GM21360 (cell line): ENCODE data around the gene ZFP1.

ENCODE experiments used
- ATAC-seq: cut with Tn5 transposase; IDR thresholded peaks from one replicate; pipeline ENCODE4 v1.9.1; 2021; ENCODE audit warnings: mild to moderate bottlenecking, moderate library complexity; ENCODE audit not compliant: unreplicated experiment

The ZFP1 gene

GRCh38 chr16:75147968-75148310 lies 385 bp upstream of the ZFP1 start:
- ATAC-seq = no peak

GRCh38 chr16:75151798-75152197 lies 3.5 kb downstream of the ZFP1 start:
- ATAC-seq = no peak

DNA sequence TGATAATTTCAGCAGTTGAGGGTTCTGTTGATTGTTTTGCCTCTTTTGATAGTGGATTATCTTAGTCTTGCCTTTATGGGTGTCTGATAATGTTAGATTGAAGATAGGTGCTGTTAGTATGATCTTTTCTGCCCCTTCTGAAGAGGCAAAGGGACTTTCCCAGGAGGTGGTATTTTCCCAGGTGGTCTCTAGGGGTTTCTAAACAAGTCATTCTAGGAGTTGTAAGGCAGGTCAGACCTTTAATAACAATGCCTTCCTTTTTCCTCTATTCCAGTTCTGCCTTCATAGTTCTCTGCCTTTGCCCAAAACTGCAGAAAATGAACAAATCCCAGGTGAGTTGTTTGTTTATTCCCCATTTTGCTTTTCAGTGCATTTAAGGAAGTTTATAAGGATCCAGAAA lies 4.3 kb downstream of the ZFP1 start:
- no peak for ATAC-seq

DNA sequence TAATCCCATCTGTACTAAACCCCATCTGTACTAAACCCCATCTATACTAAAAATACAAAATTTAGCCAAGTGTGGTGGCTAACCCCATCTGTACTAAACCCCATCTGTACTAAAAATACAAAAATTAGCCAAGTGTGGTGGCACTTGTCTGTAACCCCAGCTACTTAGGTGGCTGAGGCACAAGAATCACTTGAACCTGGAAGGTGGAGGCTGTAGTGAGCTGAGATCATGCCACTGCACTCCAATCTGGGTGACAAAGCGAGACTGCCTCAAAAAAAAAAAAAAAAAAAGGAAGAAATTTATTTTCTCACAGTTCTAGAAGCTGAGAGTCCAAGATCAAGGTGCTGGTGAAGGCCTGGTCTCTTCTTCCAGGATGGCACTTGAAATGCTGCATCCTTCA lies 12.1 kb downstream of the ZFP1 start:
- no peak for ATAC-seq

DNA sequence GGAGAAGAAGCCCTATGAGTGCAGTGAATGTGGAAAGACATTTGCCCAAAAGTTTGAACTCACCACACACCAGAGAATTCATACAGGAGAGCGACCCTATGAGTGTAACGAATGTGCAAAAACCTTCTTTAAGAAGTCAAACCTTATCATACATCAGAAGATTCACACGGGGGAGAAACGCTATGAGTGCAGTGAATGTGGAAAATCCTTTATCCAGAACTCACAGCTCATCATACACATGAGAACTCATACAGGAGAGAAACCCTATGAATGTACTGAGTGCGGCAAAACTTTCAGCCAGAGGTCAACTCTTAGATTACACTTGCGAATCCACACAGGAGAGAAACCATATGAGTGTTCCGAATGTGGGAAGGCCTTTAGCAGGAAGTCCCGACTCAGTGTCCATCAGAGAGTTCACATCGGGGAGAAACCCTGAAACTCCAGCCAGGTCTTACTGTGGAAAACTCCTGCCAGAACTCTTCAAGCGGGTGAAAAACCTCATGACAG lies 21.6 kb downstream of the ZFP1 start:
- no peak for ATAC-seq

GRCh38 chr16:75172578-75172977 lies 24.3 kb downstream of the ZFP1 start:
- ATAC-seq = no peak

DNA sequence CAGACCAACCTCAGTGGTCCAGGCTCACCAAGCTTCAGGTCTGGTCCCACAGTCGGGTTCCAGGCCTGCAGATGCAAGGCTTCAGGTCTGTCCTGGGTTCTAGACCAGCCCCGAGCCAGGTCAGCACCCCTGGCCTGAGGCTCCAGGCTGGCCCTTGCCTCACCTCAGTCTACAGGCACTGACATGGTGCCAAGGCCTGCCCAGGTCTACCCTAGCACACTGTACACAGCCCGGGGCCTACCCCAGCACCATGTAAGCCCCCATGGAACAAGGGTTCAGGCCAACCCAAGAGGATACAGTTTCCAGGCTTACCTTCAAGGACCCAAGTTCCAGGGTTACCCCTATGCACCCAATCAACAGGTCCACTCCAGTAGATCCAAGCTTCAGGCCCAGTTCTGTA lies 26.8 kb downstream of the ZFP1 start:
- no peak for ATAC-seq

DNA sequence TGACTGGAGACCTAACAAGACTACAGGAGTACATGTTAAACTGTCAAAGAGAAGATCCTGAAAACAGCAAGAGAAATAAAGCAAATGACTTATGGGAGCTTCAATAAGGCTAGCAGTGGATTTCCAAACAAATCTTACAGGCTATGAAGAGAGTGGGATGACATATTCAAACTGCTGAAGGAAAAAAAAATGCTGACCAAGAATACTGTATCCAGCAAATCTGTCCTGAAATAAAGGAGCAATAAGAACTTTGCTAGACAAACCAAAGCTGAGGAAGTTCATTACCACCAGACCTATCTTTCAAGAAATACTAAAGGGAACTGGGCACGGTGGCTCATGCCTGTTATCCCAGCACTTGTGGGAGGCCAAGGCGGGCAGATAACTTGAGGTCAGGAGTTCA lies 28.6 kb downstream of the ZFP1 start:
- no peak for ATAC-seq

DNA sequence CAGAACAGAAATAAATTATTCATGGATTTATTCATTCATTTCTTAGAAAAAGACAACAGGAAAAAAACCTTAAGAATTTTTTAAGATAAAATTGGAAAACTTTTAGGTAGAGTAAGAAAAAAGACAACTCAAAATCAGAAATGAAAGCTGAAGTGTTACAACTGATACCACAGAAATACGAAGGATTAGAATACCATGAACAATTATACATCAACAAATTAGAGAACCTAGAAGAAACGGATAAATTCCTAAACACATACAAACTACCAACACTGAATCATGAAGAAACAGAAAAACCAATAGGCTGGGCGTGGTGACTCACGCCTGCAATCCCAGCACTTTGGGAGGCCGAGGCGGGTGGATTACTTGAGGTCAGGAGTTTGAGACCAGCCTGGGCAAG lies 30.9 kb downstream of the ZFP1 start:
- ATAC-seq = no peak

DNA sequence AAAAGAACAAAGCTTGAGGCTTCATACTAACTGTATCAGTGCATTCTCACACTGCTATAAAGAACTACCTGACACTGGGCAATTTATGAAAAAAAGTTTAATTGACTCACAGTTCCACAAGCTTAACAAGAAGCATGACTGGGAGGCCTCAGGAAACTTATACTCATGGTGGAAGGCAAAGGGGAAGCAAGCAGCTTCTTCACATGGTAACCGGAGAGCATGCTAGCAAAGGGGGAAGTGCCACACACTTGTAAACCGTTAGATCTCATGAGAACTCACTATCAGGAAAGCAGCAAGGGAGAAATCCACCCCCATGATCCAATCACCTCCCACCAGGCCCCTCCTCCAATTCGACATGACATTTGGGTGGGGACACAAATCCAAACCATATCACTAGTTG lies 33.3 kb downstream of the ZFP1 start:
- ATAC-seq = no peak

DNA sequence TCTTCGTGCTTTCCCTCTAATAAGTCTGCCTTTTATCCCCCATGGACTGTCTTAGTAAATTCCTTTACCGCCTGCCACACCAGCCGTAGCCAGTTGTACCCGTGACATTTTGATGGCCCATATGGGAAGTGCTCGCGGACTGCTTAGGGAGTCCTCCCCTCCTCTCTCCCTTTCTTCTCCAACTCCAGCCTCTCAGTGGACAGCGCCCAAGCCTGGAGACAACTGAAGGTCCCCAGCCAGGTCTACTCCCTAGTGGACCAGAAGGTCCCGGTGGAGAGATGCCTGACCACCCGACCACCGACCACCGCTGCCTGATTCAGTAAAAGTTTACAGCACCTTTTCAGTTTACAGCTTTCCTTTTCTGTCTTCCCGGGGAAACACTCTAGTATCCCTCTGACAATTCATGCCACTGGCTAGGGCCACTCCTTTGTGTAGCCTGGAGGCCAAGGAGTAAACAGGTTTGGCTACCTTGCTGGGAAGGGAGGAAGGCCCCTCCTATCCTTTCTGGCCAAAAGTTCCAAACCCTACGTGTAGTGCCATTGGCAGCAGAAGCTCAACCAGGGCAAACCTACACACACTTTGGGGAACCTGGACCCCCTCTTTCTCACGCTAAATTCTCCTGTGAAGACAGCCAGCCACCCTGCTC lies 40.6 kb downstream of the ZFP1 start:
- ATAC-seq = no peak

GRCh38 chr16:75189638-75190245 lies 41.4 kb downstream of the ZFP1 start:
- no peak for ATAC-seq

DNA sequence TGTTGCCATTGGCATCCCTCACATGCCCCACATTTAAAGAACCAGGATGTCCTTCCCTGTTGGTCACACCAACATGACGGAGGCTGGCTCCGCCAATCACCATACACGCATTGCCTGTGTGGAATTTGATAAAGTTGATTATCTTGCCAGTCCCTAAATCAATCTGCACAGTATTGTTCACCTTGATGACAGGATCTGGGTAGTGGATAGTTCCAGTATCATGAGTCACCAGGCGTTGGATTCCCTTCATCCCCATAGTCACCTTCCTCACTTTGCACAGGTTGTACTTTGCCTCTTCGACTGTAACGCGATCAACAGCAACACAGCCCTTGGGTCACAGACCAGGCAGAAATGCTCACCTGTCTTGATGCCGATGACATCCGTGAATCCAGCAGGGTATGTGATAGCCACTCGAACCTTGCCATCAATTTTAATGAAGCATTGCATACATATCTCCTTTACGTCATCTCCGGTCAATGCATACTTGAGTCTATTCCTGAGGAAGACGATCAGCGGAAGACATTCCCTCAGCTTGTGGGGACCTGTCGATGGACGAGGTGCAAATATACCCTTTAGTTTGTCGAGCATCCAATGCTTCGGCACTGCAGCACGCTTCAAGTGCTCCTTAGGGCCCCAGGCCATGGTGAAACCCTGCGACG lies 44.4 kb downstream of the ZFP1 start:
- no peak for ATAC-seq

- ATAC-seq = no peak
Measured at GRCh38 chr16:75193265-75193650, 44.9 kb downstream of the ZFP1 start.

GRCh38 chr16:75193730-75194444 lies 45.6 kb downstream of the ZFP1 start:
- no peak for ATAC-seq

DNA sequence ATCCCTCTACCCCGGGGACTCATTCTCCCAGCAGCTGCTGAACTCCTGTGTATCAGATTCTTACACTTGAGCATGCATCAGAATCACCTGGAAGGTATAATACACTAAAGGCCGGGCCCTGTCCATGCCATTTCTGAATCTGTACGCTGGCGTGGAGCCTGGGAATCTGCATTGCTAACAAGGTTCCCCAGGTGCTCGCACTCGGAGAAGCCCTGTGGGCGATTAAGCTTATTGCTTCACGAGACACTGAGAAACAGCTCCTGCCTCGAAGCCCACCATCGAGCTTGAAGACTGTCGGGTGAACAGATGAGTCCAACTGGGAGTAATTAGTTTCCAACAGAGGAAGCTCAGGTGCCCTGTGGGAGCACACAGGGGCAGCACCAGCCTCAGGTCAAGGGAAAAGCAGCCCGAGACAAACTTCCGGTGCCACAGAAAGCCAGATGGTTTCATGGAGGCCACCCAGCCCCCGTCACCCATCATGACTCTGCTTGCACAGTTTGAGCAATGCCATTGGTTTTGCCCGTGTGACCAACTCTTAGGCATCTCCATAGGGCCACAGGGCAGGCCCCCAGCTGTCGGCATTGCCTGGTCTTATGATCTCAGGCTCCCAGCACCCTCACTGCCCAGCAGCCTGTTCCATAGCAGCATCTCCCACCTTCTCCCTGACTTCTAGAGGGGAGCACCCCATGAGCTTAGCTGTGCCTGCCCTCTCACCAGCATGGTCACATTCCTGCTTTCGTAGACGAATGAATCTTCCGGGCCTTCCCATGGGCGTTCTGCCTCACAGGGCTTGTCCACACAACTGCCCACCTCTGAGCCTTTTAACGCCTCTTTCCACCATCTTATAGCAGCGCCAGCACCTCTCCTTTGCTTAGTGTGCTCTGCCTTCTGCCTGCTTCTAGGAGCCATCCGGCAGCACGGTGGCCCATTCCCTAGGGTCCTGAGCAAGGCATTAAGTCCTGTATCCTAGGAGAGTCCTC lies 47.8 kb downstream of the ZFP1 start:
- no peak for ATAC-seq

DNA sequence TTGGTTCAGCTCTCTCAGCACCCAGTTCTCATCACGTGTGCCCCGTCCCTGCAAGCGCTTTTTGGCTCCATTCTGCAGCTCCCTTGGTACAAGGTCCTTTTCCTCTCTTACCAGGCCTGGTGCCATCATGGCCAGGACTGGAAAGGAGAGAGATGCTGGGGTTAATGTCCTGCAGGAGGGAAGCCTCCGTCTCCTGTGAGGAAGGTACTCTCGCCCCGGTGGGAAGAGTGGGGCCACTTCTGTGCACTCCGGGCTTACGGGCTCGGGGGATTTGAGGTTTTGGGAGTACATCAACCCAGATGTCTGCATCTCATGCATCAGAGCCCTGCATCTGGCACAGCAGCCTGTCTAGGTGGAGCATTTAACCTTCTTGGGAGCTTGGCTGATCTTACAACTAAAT lies 48.5 kb downstream of the ZFP1 start:
- ATAC-seq = no peak

DNA sequence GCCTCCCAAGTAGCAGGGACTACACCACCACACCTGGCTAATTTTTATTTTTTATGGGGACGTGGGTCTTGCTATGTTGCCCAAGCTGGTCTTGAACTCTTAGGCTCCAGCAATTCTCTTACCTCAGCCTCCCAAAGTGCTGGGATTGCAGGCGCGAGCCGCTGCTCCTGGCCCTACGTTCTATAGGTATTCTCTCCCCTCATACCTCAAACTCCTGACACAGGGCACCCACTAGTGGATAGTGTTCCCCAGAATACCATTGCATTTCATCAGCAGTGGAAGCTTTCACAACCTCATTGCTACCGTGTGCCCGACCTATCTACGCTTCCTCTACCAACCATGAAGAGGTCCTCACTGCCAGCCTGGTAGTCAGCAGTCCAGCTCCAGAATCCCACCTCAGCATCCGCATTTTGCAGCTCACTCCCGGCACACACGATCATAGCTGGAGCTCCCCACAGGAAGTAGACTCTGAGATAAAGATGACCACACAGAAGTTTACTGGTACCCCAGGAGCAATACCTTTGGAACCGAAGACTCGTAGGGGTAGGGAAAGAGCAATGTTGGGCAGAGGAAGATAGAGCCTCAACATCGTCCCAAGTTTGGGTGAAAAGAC lies 49.3 kb downstream of the ZFP1 start:
- no peak for ATAC-seq

DNA sequence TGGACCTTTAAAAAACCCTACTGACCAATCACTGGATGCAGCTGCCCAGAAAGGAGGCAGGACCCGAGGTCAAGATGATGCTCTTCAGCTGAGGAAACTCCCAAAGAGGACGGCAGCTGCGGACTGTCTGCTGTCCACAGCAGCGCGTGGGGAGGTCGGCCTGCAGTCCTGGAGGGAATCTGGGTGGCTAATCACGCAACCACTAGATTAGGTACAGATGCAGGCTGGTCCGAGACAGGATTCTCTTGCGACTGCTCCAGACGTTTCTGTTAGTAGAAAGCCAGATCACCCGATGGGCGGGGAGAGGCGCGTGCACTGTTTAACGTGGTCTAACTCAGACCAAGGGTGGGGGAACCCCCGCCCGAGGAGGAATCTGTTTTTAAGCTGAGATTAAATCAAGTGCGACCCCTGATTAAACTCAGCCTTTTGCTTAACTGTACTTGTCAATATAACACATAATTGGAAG lies 49.8 kb downstream of the ZFP1 start:
- ATAC-seq = no peak

DNA sequence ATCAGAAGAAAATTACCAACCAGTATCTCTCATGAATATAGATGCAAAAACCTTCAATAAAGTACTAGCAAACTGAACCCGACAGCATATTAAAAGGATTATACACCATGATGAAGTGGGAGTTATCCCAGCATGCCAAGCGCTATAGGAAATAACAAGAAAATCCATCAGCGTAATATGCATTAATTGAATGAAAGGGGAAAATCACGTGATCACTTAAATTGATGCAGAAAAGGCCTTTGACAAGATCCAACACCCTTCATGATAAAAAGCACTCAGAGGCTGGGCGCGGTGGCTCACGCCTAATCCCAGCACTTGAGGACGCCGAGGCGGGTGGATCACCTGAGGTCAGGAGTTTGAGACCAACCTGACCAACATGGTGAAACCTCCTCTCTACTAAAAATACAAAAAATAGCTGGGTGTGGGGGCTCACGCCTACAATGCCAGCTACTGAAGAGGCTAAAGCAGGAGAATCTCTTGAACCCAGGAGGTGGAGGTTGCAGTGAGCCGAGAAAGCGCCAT lies 53.8 kb downstream of the ZFP1 start:
- no peak for ATAC-seq
